Astrocyte of the spinal cord (primary cell): Measurements from ENCODE around the gene SERPINH1.

ENCODE experiments used
- DNase-seq: peaks from one replicate; pipeline ENCODE4 v3.0.0; 2011; ENCODE audit warnings: low read depth, low spot score
- H3K4me3 ChIP-seq: 2 replicates; pipeline ENCODE4 v1.5.1; 2011; ENCODE audit warnings: low read depth, mild to moderate bottlenecking, low read length, moderate library complexity
- CTCF ChIP-seq: IDR thresholded peaks from 2 replicates; pipeline ENCODE4 v1.5.1; 2012; ENCODE audit warnings: low read depth, mild to moderate bottlenecking, low read length, inconsistent platforms
- in situ Hi-C: cut with HindIII; loops from 2 replicates; pipeline ENCODE4 v1.10.0; 2017; ENCODE audit warnings: low sequenced_read_pairs

SERPINH1 gene

GRCh38 chr11:75593286-75593915 is 31.3 kb downstream of the SERPINH1 start:
- in situ Hi-C loops, result no loop called here
- no peak for TF ChIP-seq CTCF
- DNase-seq, result no peak
- no peak overlapping the region for H3K4me3 ChIP-seq

DNA sequence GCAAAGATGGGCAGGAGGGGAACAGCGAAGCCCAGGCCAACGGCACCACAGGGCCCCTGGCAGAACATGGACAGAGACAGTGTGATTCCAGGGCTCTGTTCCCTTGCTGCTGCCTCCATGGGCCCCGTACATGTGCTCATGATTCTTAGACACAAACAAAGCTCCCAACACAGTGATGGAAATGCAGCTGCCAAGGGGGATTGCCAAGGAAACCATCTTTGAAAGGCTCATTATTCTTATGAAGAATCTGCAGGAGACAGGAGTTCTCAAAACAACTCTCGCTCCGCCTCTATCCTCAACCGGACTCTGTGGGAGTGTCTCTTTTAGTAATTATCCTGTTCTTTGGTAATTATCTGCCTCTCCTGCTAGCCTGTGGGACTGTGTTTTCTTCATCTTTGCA is 32.2 kb downstream of the SERPINH1 start:
- no peak for DNase-seq
- in situ Hi-C loops, result no loop called here
- no peak overlapping the region for H3K4me3 ChIP-seq
- no peak for TF ChIP-seq CTCF

- no peak for DNase-seq
- TF ChIP-seq CTCF, result no peak
- no peak overlapping the region for H3K4me3 ChIP-seq
- in situ Hi-C loops, result no loop called here
Observed at GRCh38 chr11:75595429-75595828, 33.4 kb downstream of the SERPINH1 start.

GRCh38 chr11:75596914-75597313 is 34.9 kb downstream of the SERPINH1 start:
- DNase-seq, result no peak
- no peak overlapping the region for H3K4me3 ChIP-seq
- no peak for TF ChIP-seq CTCF
- in situ Hi-C loops, result no loop called here

DNA sequence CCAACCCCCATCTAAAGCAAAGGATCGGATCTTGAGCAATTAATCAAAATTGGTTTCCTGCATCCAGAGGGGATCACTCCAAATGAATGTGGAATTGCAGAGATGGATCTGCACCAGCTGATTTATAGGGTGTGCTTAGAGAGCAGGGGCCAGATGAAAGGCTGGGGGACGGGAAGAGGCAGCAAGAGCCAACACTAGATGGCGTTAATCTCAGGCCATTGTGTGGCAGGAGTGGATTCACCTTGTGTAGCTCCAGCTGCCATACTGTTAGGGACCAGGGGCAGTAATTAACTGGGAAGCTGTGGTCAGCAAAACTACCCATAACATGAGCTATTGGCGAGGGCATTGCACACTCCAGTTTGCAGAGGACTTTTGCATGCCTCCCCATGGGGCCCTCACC is 35.6 kb downstream of the SERPINH1 start:
- in situ Hi-C loops, result no loop called here
- no peak overlapping the region for H3K4me3 ChIP-seq
- DNase-seq, result peak; percentile 17
- peak; percentile 74 for TF ChIP-seq CTCF

GRCh38 chr11:75598264-75598663 is 36.2 kb downstream of the SERPINH1 start:
- H3K4me3 ChIP-seq, result no peak overlapping the region
- DNase-seq, result no peak
- in situ Hi-C loops, result no loop called here
- no peak for TF ChIP-seq CTCF

GRCh38 chr11:75598900-75599299 is 36.8 kb downstream of the SERPINH1 start:
- H3K4me3 ChIP-seq, result no peak overlapping the region
- no peak for DNase-seq
- TF ChIP-seq CTCF, result no peak
- in situ Hi-C loops, result no loop called here
